H1 (cell line): ENCODE data around the gene CMTM5. TPM values are rescaled to one million over a fixed set of nuclear protein-coding genes. Genes with fewer than 3 reads are reported as not detected.

Experiments used
- CTCF ChIA-PET: fragments of 300-600 bp; sonication (Branson Sonifier 250); formaldehyde crosslinking; loops from one replicate; lab custom pipeline; 2021; ENCODE audit not compliant: partially characterized antibody; lab: Charles Lee
- POLR2A ChIA-PET: fragments of 300-600 bp; sonication (Branson Sonifier 250); formaldehyde crosslinking; loops from one replicate; lab custom pipeline; 2021; ENCODE audit warnings: inconsistent platforms; ENCODE audit not compliant: partially characterized antibody; lab: Charles Lee
- DNase-seq, 2 experiments: peaks; one replicate each; pipeline versions ENCODE4 v3.0.0 to v3.0.0-alpha.2; 2010 to 2022; ENCODE audit warnings: low spot score in 2 of 2, low read depth in 1 of 2, mixed read lengths in 1 of 2
- FAIRE-seq: peaks from 2 replicates; lab custom pipeline; 2011; peaks lifted over from hg19 to GRCh38; lab: Jason Lieb, UNC
- H2AFZ ChIP-seq: 2 replicates; pipeline ENCODE4 v1.8.1; 2012; ENCODE audit warnings: low read length, inconsistent platforms
- H2AK5ac ChIP-seq: 2 replicates; pipeline ENCODE4 v1.6.1; 2013; ENCODE audit warnings: low read depth, low read length
- H2BK120ac ChIP-seq: replicated peaks from 2 replicates; pipeline ENCODE3; 2013; ENCODE audit warnings: low read depth, low read length, inconsistent platforms
- H2BK12ac ChIP-seq: 2 replicates; pipeline ENCODE4 v1.6.1; 2013; ENCODE audit warnings: low read depth, low read length
- H2BK15ac ChIP-seq: 2 replicates; pipeline ENCODE4 v1.6.1; 2013; ENCODE audit warnings: low read length
- H2BK20ac ChIP-seq: 2 replicates; pipeline ENCODE4 v1.6.1; 2013; ENCODE audit warnings: low read length
- H2BK5ac ChIP-seq: 2 replicates; pipeline ENCODE4 v1.6.1; 2013; ENCODE audit warnings: low read depth, low read length
- H3K14ac ChIP-seq: 2 replicates; pipeline ENCODE4 v1.6.1; 2013; ENCODE audit warnings: inconsistent platforms; ENCODE audit not compliant: insufficient read length
- H3K18ac ChIP-seq: 2 replicates; pipeline ENCODE4 v1.6.1; 2013; ENCODE audit warnings: low read length; ENCODE audit errors: extremely low read depth
- H3K23ac ChIP-seq: 2 replicates; pipeline ENCODE4 v1.6.1; 2013; ENCODE audit warnings: inconsistent platforms; ENCODE audit not compliant: insufficient read length
- H3K23me2 ChIP-seq: 2 replicates; pipeline ENCODE4 v1.6.1; 2013; ENCODE audit warnings: low read depth, low read length
- H3K27ac ChIP-seq: 2 replicates; pipeline ENCODE4 v1.6.1; 2011; ENCODE audit warnings: low read depth, low read length, inconsistent platforms
- H3K27me3 ChIP-seq, 4 experiments: replicated peaks in 1 of 4; 1 replicate in 1 of 4; 2 replicates in 3 of 4; pipeline versions ENCODE4 v1.6.1 to v1.8.1; 2011 to 2013; ENCODE audit warnings: low read length in 3 of 4, mild to moderate bottlenecking in 3 of 4, inconsistent platforms in 2 of 4, mixed read lengths in 2 of 4, moderate library complexity in 1 of 4; ENCODE audit not compliant: control insufficient read depth in 3 of 4, insufficient read depth in 3 of 4; ENCODE audit errors: extremely low read depth in 1 of 4
- H3K36me3 ChIP-seq, 4 experiments: 2 replicates each; pipeline versions ENCODE4 v1.6.1 to v1.8.1; 2011 to 2013; ENCODE audit warnings: mild to moderate bottlenecking in 4 of 4, low read length in 3 of 4, moderate library complexity in 2 of 4, control low read depth in 1 of 4, inconsistent platforms in 1 of 4; ENCODE audit not compliant: insufficient read depth in 4 of 4, control insufficient read depth in 2 of 4
- H3K4ac ChIP-seq: replicated peaks from 2 replicates; pipeline ENCODE3; 2013; ENCODE audit warnings: low read length, low read depth, mixed read lengths, inconsistent platforms; ENCODE audit not compliant: insufficient read length
- H3K4me1 ChIP-seq, 4 experiments: replicated peaks in 1 of 4; 1 replicate in 1 of 4; 2 replicates in 3 of 4; pipeline versions ENCODE4 v1.6.1 to v1.8.1; 2011 to 2013; ENCODE audit warnings: low read length in 3 of 4, inconsistent platforms in 2 of 4, mixed read lengths in 1 of 4; ENCODE audit not compliant: insufficient read depth in 4 of 4, control insufficient read depth in 3 of 4
- H3K4me2 ChIP-seq, 2 experiments: 2 replicates each; pipeline versions ENCODE4 v1.6.1 to v1.8.1; 2011 to 2013; ENCODE audit warnings: low read depth in 2 of 2, low read length in 2 of 2, control low read depth in 1 of 2, inconsistent platforms in 1 of 2, mild to moderate bottlenecking in 1 of 2; ENCODE audit not compliant: insufficient read depth in 1 of 2
- H3K4me3 ChIP-seq, 4 experiments: fragments of 200-600, 300-600 bp in 1 of 4; sonication (generic), shearing (Covaris generic), sonication (Bioruptor Twin) in 1 of 4; 2 replicates each; pipeline versions ENCODE4 v1.5.1 to v1.8.1; 2011 to 2016; ENCODE audit warnings: low read length in 4 of 4, low read depth in 3 of 4, control low read depth in 2 of 4, inconsistent platforms in 2 of 4, mild to moderate bottlenecking in 2 of 4, mixed read lengths in 1 of 4, moderate library complexity in 1 of 4; ENCODE audit not compliant: insufficient read depth in 2 of 4; ENCODE audit errors: extremely low read depth in 1 of 4
- H3K56ac ChIP-seq: replicated peaks from 2 replicates; pipeline ENCODE3; 2013; ENCODE audit warnings: low read depth, mild to moderate bottlenecking, mixed read lengths, low read length, inconsistent platforms; ENCODE audit not compliant: insufficient read length
- H3K79me1 ChIP-seq: 2 replicates; pipeline ENCODE4 v1.6.1; 2013; ENCODE audit warnings: low read depth, low read length, control low read depth
- H3K79me2 ChIP-seq, 2 experiments: 2 replicates each; pipeline versions ENCODE4 v1.6.1 to v1.8.1; 2012 to 2013; ENCODE audit warnings: low read length in 2 of 2, mild to moderate bottlenecking in 2 of 2, inconsistent platforms in 1 of 2; ENCODE audit not compliant: insufficient read depth in 2 of 2, control insufficient read depth in 1 of 2
- H3K9ac ChIP-seq, 4 experiments: replicated peaks in 1 of 4; 1 replicate in 1 of 4; 2 replicates in 3 of 4; pipeline versions ENCODE4 v1.6.1 to v1.8.1; 2011 to 2013; ENCODE audit warnings: low read depth in 3 of 4, low read length in 3 of 4, control low read depth in 2 of 4, mild to moderate bottlenecking in 2 of 4, moderate library complexity in 2 of 4, inconsistent platforms in 1 of 4; ENCODE audit errors: extremely low read depth in 1 of 4
- H3K9me3 ChIP-seq, 2 experiments: 2 replicates each; pipeline versions ENCODE4 v1.6.1 to v1.8.1; 2012 to 2013; ENCODE audit warnings: mild to moderate bottlenecking in 2 of 2, moderate library complexity in 2 of 2, control low read depth in 1 of 2, inconsistent platforms in 1 of 2, low read depth in 1 of 2, low read length in 1 of 2, mixed read lengths in 1 of 2; ENCODE audit not compliant: insufficient read depth in 2 of 2
- H4K20me1 ChIP-seq, 2 experiments: replicated peaks in 1 of 2; 2 replicates each; pipeline versions ENCODE3 to v1.8.1; 2011 to 2013; ENCODE audit warnings: inconsistent platforms in 2 of 2, low read length in 2 of 2, mild to moderate bottlenecking in 1 of 2; ENCODE audit not compliant: insufficient read depth in 2 of 2, control insufficient read depth in 1 of 2
- H4K5ac ChIP-seq: 2 replicates; pipeline ENCODE4 v1.6.1; 2013; ENCODE audit warnings: low read length, low read depth, mixed read lengths, inconsistent platforms; ENCODE audit not compliant: insufficient read length
- H4K8ac ChIP-seq: 2 replicates; pipeline ENCODE4 v1.8.0; 2013; ENCODE audit warnings: mild to moderate bottlenecking, moderate library complexity, low read length, inconsistent platforms; ENCODE audit not compliant: insufficient read depth; ENCODE audit errors: extremely low read depth
- H4K91ac ChIP-seq: replicated peaks from 2 replicates; pipeline ENCODE3; 2013; ENCODE audit warnings: low read length, mixed read lengths, inconsistent platforms; ENCODE audit not compliant: insufficient read length
- ASH2L ChIP-seq: fragments of 200-600, 300-600 bp; sonication (generic); IDR thresholded peaks from one replicate; pipeline ENCODE4 v1.7.1; 2017; ENCODE audit warnings: low read length
- ATF2 ChIP-seq: IDR thresholded peaks from 2 replicates; pipeline ENCODE4 v1.6.1; 2012; ENCODE audit warnings: low read length, inconsistent platforms
- ATF3 ChIP-seq: IDR thresholded peaks from 2 replicates; pipeline ENCODE4 v1.6.1; 2011; ENCODE audit warnings: low read depth, mild to moderate bottlenecking, low read length; ENCODE audit not compliant: insufficient read depth
- CTBP2 ChIP-seq: IDR thresholded peaks from 2 replicates; pipeline ENCODE4 v1.7.0; 2011; ENCODE audit warnings: borderline replicate concordance, mild to moderate bottlenecking, moderate library complexity, mixed read lengths, low read length; ENCODE audit not compliant: insufficient read depth, insufficient read length
- JUN ChIP-seq: IDR thresholded peaks from 2 replicates; pipeline ENCODE4 v1.6.1; 2011; ENCODE audit warnings: low read depth, mild to moderate bottlenecking, improper control_type of control experiment, low read length
- KDM4A ChIP-seq: IDR thresholded peaks from one replicate; pipeline ENCODE4 v1.7.1; 2012; ENCODE audit warnings: low read depth, mild to moderate bottlenecking, moderate library complexity, low read length, inconsistent platforms; ENCODE audit not compliant: severe bottlenecking
- POLR2AphosphoS5 ChIP-seq: IDR thresholded peaks from 2 replicates; pipeline ENCODE4 v1.6.1; 2011; ENCODE audit warnings: low read depth, low read length
- RNF2 ChIP-seq: fragments of 200-900, 300-1000 bp; sonication (generic); IDR thresholded peaks from 2 replicates; pipeline ENCODE4 v1.7.1; 2016; ENCODE audit warnings: borderline replicate concordance, low read depth, mild to moderate bottlenecking, antibody characterized with exemption, low read length; ENCODE audit not compliant: poor library complexity, severe bottlenecking; ENCODE audit errors: missing control alignments
- SIRT6 ChIP-seq: IDR thresholded peaks from one replicate; pipeline ENCODE4 v1.7.1; 2012; ENCODE audit warnings: low read length, inconsistent platforms
- TAF7 ChIP-seq: optimal IDR thresholded peaks from 2 replicates; pipeline ENCODE3; 2011; ENCODE audit warnings: low read depth, mild to moderate bottlenecking, inconsistent platforms, low read length, moderate library complexity, borderline replicate concordance
- TEAD4 ChIP-seq: IDR thresholded peaks from 2 replicates; pipeline ENCODE4 v1.6.1; 2012; ENCODE audit warnings: low read depth, low read length, inconsistent platforms, mixed read lengths
- WGBS, 2 experiments: shearing (Covaris generic) in 1 of 2; methylation state at CpG; one replicate each; pipeline versions ENCODE4 v1.1.6 to v1.1.7; 2013 to 2015; ENCODE audit warnings: low lambda C conversion rate in 2 of 2, mixed read lengths in 2 of 2, inconsistent platforms in 1 of 2, low coverage in 1 of 2, missing lambda C conversion rate in 1 of 2; ENCODE audit not compliant: insufficient replicate concordance in 2 of 2, insufficient coverage in 1 of 2, insufficient read length in 1 of 2; ENCODE audit errors: extremely low coverage in 1 of 2, missing lambda C conversion rate in 1 of 2; 5-methylcytosine and 5-hydroxymethylcytosine counted together
- polyA plus RNA-seq, 7 experiments: library from polyadenylated mRNA; depleted of rRNA in 3 of 7; stranded (reverse) in 5 of 7; unstranded in 2 of 7; fragments of >200 nt in 5 of 7; fragments of 200-250 nt in 2 of 7; gene quantifications; 1 replicate in 5 of 7; 2 replicates in 1 of 7; 4 replicates in 1 of 7; pipeline versions ENCODE4 v1.2.1 to v1.2.3, GENCODE V29; 2011 to 2013; ENCODE audit warnings: missing spikeins in 2 of 7, mixed read lengths in 2 of 7
- total RNA-seq: library from RNA; stranded (reverse); fragmentation: NEBNext Ultra II Directional; extraction: Animal tissue kit (Norgen Biotek cat#: 25700); gene quantifications from 2 replicates; pipeline ENCODE4 v1.2.1, GENCODE V29; 2021

Gene CMTM5
- total and polyA plus RNA-seq, 2 of the 8 experiments (the other 6 are each of a cell fraction or from before 2014, with no cell fraction given) = 2.1 TPM; not detected in 1

DNA sequence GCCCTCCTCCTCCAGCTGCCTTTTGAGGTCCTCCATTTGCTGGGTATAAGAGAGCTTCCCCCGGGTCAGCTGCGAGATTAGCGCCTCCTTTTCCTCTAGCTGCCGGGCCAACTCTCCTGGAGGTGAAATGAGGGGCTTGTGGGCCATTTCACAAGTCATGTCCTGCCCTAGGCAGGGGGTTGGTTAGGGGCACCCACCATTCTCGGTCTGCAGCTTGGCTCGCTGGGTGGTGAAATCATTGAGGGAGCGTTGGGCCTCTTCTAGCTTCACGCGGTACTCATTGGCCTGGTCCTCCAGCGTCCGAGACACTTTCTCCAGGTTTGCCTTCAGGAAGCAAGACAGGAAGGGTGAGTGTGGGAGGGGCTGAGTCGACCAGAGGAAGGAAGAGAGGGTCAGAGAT is 12.6 kb downstream of the CMTM5 start:
- H2BK12ac ChIP-seq = no peak overlapping the region
- no peak overlapping the region for H2AFZ ChIP-seq
- H3K79me2 ChIP-seq = no peaks in the 10 kb centered on the region
- H3K4me3 ChIP-seq = no peak overlapping the region
- H2BK15ac ChIP-seq = no peak overlapping the region
- POLR2A ChIA-PET = interaction anchor here (0.8 kb wide), 1 partner anchor 124 kb away, joined by 3 read pairs; no protein-coding TSS in a partner anchor
- CTCF ChIA-PET = interaction anchor here (0.8 to 4.0 kb wide), 7 partner anchors 10 to 118 kb away, joined by 3 to 30 read pairs (median 6); partner anchors contain the start of gene CMTM5
- no peak overlapping the region for H3K23ac ChIP-seq
- H3K27me3 ChIP-seq = no peaks in the 10 kb centered on the region; a peak in 3 of 7 replicates
- H2BK120ac ChIP-seq = no peak overlapping the region
- DNase-seq (no peak), FAIRE-seq (no peak)
- no peak overlapping the region for H2AK5ac ChIP-seq
- H3K4ac ChIP-seq = no peak overlapping the region
- H3K23me2 ChIP-seq = no peaks in the 10 kb centered on the region; the same call in 1 of the 2 replicates
- no peak overlapping the region for H3K4me2 ChIP-seq
- H3K18ac ChIP-seq = no peak overlapping the region
- H3K36me3 ChIP-seq = no peaks in the 10 kb centered on the region
- no peak overlapping the region for H3K9ac ChIP-seq
- H3K9me3 ChIP-seq = no peaks in the 10 kb centered on the region
- no peak overlapping the region for H4K91ac ChIP-seq
- no peaks in the 10 kb centered on the region for H3K79me1 ChIP-seq
- no peak overlapping the region; the same call in 1 of the 2 replicates for H4K8ac ChIP-seq
- H2BK5ac ChIP-seq = no peak overlapping the region
- no peaks in the 10 kb centered on the region for H4K20me1 ChIP-seq
- H3K27ac ChIP-seq = no peak overlapping the region
- peaks cover 0 to 10% (median 0%) of the 10 kb centered on the region in 4 experiments; a peak in 1 of 7 replicates for H3K4me1 ChIP-seq
- H3K14ac ChIP-seq = no peak overlapping the region
- 94% methylated on average over 12 of the region's 12 CpGs; no CpG with 5 or more reads in 1 of the 2 experiments for WGBS, 2 experiments
- H3K56ac ChIP-seq = no peak overlapping the region
- H2BK20ac ChIP-seq = no peak overlapping the region
- no peak overlapping the region for H4K5ac ChIP-seq
- TF ChIP-seq JUN = no peak
- no peak for TF ChIP-seq RNF2
- TF ChIP-seq TAF7 = no peak
- TF ChIP-seq KDM4A = no peak
- no peak for TF ChIP-seq ASH2L
- no peak for TF ChIP-seq TEAD4
- no peak for TF ChIP-seq ATF3
- no peak for TF ChIP-seq POLR2AphosphoS5
- no peak for TF ChIP-seq SIRT6
- no peak for TF ChIP-seq ATF2
- TF ChIP-seq CTBP2 = no peak
